Kidney (tissue), 14 donors: ENCODE results near the gene OR8D1. TPM values are rescaled to one million over a fixed set of nuclear protein-coding genes. Genes with fewer than 3 reads are reported as not detected.
A peak's percentile ranks its signal among the peaks of the same experiment; 100 is the strongest.
"Not testable (repeated sequence)": the region's sequence is repeated elsewhere in the genome, so short reads cannot be mapped to it uniquely, and the experiment has no call there.

ENCODE experiments used
- DNase-seq, 5 donors: peaks; one replicate each; pipeline ENCODE4 v3.0.0-alpha.2; 2013 to 2020
- FAIRE-seq: peaks from 2 replicates; lab custom pipeline; 2012; peaks lifted over from hg19 to GRCh38; lab: Jason Lieb, UNC
- H3K27ac ChIP-seq, 2 donors: one replicate each; pipeline ENCODE4 v1.7.0; 2013; ENCODE audit warnings: low read depth in 2 of 2, low read length in 2 of 2, inconsistent platforms in 1 of 2
- H3K27me3 ChIP-seq: one replicate; pipeline ENCODE4 v1.7.1; 2013; ENCODE audit warnings: low read length, inconsistent platforms; ENCODE audit not compliant: control insufficient read depth, insufficient read depth
- H3K36me3 ChIP-seq, 3 donors: one replicate each; pipeline versions ENCODE4 v1.7.0 to v1.7.1; 2013; ENCODE audit warnings: low read length in 3 of 3, control low read depth in 1 of 3, inconsistent platforms in 1 of 3; ENCODE audit not compliant: insufficient read depth in 3 of 3, control insufficient read depth in 2 of 3
- H3K4me1 ChIP-seq, 3 donors: one replicate each; pipeline versions ENCODE4 v1.7.0 to v1.7.1; 2013; ENCODE audit warnings: low read length in 3 of 3, inconsistent platforms in 1 of 3, low read depth in 1 of 3; ENCODE audit not compliant: control insufficient read depth in 2 of 3, insufficient read depth in 2 of 3
- H3K4me3 ChIP-seq, 3 donors: one replicate each; pipeline versions ENCODE4 v1.7.0 to v1.8.1; 2013; ENCODE audit warnings: low read length in 3 of 3, control low read depth in 1 of 3, inconsistent platforms in 1 of 3
- H3K9ac ChIP-seq, 3 donors: one replicate each; pipeline versions ENCODE4 v1.7.0 to v1.7.1; 2013; ENCODE audit warnings: low read length in 3 of 3, control low read depth in 1 of 3, inconsistent platforms in 1 of 3
- H3K9me3 ChIP-seq, 3 donors: one replicate each; pipeline versions ENCODE4 v1.7.0 to v1.7.1; 2013; ENCODE audit warnings: low read length in 3 of 3, control low read depth in 1 of 3, inconsistent platforms in 1 of 3; ENCODE audit not compliant: control insufficient read depth in 2 of 3, insufficient read depth in 1 of 3
- CTCF ChIP-seq: IDR thresholded peaks from 3 replicates; pipeline ENCODE4 v1.5.1; 2012; ENCODE audit warnings: mild to moderate bottlenecking, moderate library complexity, borderline replicate concordance; ENCODE audit not compliant: insufficient read depth; ENCODE audit errors: extremely low read depth
- intact Hi-C: fragments of 100-400 bp; cut with DNase I; formaldehyde crosslinking; loops from one replicate; pipeline ENCODE4 v1.11.1; 2022
- polyA plus RNA-seq: library from polyadenylated mRNA; stranded (reverse); fragments of 350-450 nt; fragmentation: Illumina TruSeq; extraction: RNeasy Lipid Tissue Mini Kit (QIAGEN cat#74804); gene quantifications from one replicate; pipeline ENCODE4 v1.2.3, GENCODE V29; 2014; ENCODE audit warnings: low read depth, low replicate concordance; ENCODE audit not compliant: insufficient read depth
- total RNA-seq: library from RNA; stranded (reverse); fragmentation: NEBNext Ultra II Directional; extraction: Animal tissue kit (Norgen Biotek cat#: 25700); gene quantifications from one replicate; pipeline ENCODE4 v1.2.1, GENCODE V29; 2021
- donor health status: control.
- donor health status: control.
- donor health status: control.
- donor health status: control.
- donor health status: control.
- donor health status: DM: yes; HTN: yes; CAD: no.
- donor health status: Normal renal cell carcinoma (clear cell type).

OR8D1 gene
- total and polyA plus RNA-seq, 2 donors from 2014 or later: not detected

DNA sequence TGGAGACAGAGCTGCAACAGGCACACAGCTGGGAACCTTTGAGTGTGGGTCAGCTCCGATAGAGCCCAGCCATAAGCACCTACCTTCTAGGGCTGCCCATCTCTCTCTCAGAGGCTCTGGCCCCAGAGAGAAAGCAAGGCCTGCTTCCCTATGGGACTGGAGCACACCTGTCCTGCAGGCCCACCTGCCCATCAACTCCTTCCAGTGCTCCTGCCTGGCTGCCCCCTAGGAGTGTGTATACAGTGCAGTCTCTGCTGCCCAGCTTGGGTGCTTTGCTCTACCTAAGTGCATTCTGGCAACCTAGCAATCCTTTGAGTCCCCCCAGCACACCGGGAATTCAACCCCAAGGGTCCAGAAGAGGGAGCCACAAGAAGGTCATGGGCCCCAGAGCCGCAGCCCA is 36.5 kb downstream of the OR8D1 start:
- no peaks in the 10 kb centered on the region for H3K4me1 ChIP-seq
- H3K9ac ChIP-seq: no peak overlapping the region
- no peak overlapping the region for H3K4me3 ChIP-seq
- no peak overlapping the region for H3K27ac ChIP-seq
- no peaks in the 10 kb centered on the region for H3K9me3 ChIP-seq
- FAIRE-seq (no peak), DNase-seq (peak in 1 of 5 donors; percentile 33)
- intact Hi-C loops: no loop called here
- TF ChIP-seq CTCF: no peak
- H3K27me3 ChIP-seq: no peaks in the 10 kb centered on the region
- no peaks in the 10 kb centered on the region for H3K36me3 ChIP-seq

- Histone ChIP-seq H3K9ac (no peak overlapping the region), H3K27ac (no peak overlapping the region), H3K27me3 (no peaks in the 10 kb centered on the region), H3K9me3 (no peaks in the 10 kb centered on the region), H3K4me3 (no peak overlapping the region), H3K36me3 (no peaks in the 10 kb centered on the region), H3K4me1 (no peaks in the 10 kb centered on the region)
- intact Hi-C loops: no loop called here
- FAIRE-seq (no peak), DNase-seq (no peak)
- no peak for TF ChIP-seq CTCF
Measured at GRCh38 chr11:124276081-124276480, 37.7 kb downstream of the OR8D1 start.

DNA sequence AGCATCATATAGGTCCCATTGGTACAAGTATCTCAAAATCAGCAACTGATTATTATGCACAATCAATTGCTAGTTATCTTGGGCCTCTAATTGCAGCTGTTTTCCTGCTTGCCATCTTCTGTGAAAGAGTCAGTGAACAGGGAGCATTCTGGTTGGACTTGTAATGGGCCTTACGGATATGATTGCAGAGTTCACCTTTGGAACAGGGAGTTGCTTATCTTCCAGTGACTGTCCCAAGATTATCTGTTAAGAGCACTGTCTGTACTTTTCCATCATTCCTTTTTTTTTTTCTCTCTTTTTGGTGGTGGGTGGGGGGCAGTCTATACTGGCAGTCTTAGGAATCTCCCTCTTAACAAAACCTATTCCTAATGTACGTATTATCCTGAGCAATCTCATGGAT is 39.7 kb downstream of the OR8D1 start:
- intact Hi-C loops: no loop called here
- no peaks in the 10 kb centered on the region for H3K4me1 ChIP-seq
- H3K36me3 ChIP-seq: no peaks in the 10 kb centered on the region
- no peak for FAIRE-seq
- no peak for DNase-seq
- no peak overlapping the region for H3K27ac ChIP-seq
- H3K4me3 ChIP-seq: no peak overlapping the region
- no peaks in the 10 kb centered on the region for H3K9me3 ChIP-seq
- TF ChIP-seq CTCF: no peak
- H3K9ac ChIP-seq: no peak overlapping the region
- no peaks in the 10 kb centered on the region for H3K27me3 ChIP-seq

- intact Hi-C loops, H3K9me3 ChIP-seq, H3K36me3 ChIP-seq, DNase-seq, H3K27ac ChIP-seq, H3K9ac ChIP-seq, H3K4me1 ChIP-seq, FAIRE-seq, H3K4me3 ChIP-seq, H3K27me3 ChIP-seq: not testable (repeated sequence)
Measured at GRCh38 chr11:124270886-124271285, 42.9 kb downstream of the OR8D1 start.

GRCh38 chr11:124265041-124265440 is 48.7 kb downstream of the OR8D1 start:
- H3K9ac ChIP-seq, FAIRE-seq, H3K4me3 ChIP-seq, H3K27me3 ChIP-seq, DNase-seq, intact Hi-C loops, H3K9me3 ChIP-seq, H3K4me1 ChIP-seq, H3K36me3 ChIP-seq, H3K27ac ChIP-seq: not testable (repeated sequence)
